OCI-M1 (cell line): ENCODE measurements around the gene KRTAP10-12.

Experiments
- DNase-seq: peaks from one replicate; lab custom pipeline; 2025; lab: John Stamatoyannopoulos, UW

The KRTAP10-12 gene

DNA sequence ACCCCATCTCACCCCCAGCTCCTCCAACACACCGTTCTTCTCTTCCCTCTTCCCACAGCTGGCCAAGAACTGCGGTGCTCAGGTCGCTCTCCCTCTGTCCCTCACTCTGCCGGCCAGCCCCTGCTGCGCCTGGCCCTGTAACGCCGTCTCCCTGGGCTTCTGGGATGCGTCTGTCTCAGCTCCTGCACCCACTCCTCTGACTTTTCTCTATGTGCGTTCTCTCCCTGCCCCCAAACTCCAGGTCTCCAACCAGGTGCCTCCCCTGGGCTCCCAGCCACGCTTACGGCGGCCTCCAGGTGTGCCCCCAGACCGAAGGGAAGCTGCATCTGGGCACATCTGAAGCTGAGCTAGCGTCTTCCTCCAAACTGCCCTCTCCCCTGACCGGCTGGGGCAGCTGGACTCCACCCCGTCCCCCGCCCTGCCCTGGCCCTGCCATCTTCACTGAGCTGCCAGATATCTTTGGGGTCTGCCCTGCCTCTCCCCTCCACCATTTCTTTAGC lies 2.6 kb downstream of the KRTAP10-12 start:
- DNase-seq: no peak

DNA sequence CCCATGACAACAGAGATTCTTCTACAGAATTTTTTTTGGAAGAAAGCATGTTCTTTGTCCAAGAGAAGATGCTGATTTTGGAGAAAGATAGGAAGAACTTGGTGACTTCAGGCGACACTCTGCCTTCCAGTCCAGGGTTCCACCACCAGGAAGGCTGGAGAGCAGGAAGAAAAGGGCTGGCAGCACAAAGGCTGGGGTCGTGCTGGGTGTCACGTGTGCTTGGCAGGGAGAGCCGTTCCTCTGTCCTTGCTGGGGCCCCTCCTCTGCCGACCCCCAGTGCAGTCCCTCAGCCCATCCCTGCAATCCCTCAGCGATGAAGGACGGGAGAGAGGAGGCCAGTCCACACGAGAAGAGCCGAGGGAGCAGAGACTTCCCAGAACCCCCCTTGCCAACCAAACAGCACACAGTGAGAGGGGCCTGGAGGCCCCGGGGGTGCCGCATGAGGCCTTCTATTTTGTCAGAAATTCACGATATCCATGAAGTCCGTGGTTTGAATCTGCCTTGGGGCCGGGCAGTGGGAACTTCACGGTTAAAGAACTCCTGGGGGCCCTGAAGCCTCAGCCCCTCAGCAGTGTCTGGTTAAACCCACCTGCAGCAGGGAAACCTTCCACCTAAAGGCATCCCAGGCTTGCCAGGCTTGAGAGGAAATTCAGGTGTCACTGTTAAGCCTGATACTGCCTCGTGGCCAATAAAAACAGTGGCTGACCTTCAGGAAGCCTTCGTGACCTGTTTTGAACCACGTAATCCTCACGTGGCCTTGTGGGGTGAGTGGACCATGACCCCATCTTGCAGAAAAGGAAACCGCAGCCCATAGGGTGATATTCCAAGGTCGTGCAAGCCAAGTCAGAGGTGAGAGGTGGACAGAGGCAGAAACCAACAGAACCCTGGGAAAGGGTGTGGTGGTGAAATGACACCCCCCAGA lies 3.4 kb downstream of the KRTAP10-12 start:
- no peak for DNase-seq

DNA sequence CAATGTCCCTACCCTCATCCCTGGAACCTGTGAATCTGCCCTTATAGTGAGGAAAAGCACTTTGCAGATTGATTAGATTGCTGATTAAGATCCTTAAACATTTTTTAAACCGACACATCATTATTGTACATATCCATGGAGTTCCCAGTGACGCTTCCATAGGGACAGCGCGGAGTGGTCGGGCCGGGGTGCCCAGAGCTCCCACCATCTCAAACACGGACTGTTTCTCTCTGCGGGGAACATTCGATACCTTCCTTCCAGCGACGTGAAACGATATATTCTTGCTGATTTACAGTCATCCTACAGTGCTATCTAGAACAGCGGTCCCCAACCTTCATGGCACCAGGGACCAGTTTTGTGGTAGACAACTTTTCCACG lies 4.0 kb downstream of the KRTAP10-12 start:
- no peak for DNase-seq

DNA sequence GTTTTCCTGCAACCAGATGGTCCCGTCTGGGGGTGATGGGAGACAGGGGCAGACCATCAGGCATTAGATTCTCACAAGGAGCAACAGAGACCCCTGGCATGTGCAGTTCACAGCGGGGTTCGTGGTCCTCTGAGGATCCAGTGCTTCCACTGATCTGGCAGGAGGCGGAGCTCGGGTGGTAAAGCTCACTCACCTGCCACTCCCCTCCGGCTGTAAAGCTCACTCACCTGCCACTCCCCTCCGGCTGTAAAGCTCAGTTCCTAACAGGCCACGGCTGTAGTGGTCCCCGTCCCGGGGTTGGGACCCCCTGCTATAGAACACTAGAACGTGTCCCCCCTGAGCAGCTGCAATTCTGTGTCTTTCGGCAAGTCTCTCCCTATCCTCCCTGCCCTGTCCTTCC lies 4.6 kb downstream of the KRTAP10-12 start:
- no peak for DNase-seq

DNA sequence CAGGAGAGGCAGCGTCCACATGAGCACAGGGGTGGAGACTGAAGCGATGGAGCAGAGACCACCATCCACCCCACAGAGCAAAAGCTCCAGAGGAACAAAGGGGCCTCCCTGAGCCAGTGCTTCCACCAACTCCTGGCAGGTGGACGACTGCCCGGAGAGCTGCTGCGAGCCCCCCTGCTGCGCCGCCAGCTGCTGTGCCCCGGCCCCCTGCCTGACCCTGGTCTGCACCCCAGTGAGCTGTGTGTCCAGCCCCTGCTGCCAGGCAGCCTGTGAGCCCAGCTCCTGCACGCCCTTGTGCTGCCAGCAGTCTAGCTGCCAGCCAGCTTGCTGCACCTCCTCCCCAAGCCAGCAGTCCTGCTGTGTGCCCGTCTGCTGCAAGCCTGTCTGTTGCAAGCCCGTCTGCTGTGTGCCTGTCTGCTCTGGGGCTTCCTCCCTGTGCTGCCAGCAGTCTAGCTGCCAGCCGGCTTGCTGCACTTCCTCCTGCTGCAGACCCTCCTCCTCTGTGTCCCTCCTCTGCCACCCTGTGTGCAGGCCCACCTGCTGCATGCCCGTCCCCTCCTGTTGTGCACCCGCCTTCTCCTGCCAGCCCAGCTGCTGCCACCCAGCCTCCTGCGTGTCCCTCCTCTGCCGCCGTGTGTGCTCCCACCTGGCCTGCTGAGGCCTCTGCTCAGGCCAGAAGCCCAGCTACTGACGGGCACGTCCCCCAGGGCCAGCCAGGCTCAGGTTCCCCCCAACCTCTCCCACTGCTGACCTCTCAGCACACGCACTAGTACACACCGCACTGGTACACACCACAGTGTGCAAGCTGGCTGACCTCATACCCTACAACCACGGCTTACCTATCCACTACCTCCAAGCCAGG lies 5.4 kb downstream of the KRTAP10-12 start:
- no peak for DNase-seq

DNA sequence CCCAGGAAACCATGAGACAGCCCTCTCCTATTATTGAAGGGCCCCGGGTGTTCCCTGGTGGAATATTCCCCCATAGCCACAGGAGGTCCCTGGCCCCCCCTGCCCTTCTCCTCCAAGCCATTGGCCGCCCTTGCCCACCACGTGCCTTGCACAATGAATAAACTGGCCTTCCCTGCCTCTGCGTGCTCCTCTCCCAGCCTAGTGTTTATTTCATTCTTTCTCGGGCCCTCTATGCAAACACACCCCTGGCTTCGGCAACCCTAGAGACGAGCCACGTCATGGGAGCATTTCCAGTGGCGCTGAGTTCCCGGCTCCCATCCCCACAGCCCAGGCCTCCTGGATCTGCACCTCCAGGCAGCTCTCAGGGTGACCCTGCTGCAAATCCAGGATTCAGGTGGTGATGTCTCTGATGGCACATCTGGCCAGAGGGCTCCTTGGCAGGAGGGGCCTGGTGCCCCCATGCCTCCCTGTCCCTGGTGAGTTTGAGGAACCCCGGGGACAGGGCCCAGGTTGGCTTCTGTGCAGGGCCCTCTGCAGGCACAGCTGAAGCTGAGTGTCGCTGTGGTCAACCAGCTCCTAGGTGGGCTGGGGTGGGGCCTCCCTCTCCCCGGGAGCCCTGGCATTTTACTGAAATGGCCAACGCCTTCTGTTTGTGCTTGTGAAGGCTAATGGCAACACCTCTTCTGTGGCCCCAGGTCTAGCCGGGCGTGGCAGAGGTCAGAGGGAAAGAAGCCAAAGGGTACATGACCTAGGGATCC lies 6.2 kb downstream of the KRTAP10-12 start:
- DNase-seq: no peak

DNA sequence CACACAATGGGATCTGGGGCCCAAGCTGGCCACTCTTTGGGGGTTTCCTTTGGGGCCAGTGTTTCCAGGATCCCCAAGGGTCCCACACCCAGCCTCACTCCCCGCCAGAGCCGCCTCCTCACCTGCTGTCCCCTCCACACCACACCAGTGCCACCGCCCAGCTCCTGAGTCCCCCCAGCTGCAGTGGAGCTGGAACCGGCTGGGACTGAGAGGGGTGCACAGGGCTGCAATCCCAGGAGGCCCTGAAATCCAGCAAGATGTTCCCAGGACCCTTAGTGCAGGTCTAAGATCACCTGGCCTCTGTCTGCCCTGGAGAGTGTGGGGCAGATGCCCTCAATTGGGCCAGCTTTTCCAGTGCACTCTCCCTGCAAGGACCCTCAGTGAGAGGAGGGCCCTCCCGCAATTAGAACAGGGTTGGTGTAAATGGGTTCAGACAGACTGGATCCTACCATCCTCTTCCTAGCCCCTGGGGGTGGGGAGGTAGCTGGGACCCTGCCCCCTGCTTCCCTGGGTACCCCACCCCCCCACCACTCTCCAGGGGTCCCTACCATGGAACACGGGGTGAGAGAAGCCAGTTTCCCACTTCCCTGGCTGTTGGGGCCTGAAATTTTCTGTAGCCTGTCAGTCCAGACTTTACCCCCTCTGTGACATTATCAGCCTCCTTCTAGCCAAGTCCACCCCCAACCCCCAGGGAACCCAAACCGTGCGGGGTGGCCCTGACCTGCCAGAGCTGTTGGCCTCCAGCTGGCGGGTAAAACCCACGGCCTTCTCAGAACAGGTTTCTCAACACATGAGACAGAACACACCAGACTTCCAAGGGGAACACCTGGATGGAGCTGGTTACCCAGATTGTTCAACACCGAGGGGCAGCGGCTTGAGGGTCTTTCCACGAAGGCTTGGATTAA lies 7.0 kb downstream of the KRTAP10-12 start:
- DNase-seq: no peak

DNA sequence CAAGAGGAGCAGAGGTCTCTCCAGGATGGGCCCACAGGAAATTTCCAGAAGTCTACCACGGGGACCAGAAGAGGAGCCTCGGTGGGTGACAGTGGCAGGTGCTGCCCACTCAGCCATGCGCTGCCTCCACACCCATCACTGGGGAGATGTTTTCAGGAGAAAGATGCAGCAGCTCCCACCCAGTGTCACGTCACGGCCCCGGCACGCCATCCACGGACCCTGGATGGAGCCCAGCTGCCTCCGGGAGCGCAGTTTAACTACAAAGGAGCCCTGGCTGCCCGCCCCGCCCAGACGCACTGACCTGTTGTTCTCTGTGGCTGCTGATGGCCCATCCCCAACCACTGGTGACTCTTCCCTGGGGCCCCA lies 7.6 kb downstream of the KRTAP10-12 start:
- DNase-seq: no peak

DNA sequence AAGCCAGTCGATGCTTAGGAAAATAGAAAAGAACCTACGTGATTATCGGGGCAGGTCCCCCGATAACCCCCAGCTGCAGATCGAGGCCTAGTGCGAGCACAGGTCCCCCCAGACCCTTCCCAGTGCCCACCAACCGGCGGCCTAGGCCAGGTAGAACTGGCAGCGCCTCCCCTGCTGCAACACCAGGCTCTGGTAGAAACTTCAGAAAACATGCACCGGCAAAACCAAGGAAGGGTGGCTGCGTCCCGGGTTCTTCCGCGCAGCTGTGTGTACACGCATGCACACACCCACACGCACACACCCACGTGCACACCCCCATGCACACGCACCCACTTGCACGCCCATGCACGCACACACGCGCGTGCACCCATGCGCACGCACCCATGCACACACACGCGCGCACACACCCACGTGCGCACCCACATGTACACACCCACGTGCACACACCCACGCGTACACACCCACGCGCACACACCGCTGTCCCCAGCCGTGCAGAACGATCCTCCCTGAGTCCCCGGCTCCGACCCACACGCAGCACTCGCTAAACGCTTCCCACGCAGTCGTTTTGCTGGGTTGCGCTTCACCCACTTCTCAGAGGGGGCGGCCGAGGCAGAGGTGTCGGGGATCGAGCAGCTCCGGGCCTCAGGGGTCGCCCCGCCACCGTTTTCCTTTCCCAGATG lies 9.2 kb downstream of the KRTAP10-12 start:
- DNase-seq: no peak

DNA sequence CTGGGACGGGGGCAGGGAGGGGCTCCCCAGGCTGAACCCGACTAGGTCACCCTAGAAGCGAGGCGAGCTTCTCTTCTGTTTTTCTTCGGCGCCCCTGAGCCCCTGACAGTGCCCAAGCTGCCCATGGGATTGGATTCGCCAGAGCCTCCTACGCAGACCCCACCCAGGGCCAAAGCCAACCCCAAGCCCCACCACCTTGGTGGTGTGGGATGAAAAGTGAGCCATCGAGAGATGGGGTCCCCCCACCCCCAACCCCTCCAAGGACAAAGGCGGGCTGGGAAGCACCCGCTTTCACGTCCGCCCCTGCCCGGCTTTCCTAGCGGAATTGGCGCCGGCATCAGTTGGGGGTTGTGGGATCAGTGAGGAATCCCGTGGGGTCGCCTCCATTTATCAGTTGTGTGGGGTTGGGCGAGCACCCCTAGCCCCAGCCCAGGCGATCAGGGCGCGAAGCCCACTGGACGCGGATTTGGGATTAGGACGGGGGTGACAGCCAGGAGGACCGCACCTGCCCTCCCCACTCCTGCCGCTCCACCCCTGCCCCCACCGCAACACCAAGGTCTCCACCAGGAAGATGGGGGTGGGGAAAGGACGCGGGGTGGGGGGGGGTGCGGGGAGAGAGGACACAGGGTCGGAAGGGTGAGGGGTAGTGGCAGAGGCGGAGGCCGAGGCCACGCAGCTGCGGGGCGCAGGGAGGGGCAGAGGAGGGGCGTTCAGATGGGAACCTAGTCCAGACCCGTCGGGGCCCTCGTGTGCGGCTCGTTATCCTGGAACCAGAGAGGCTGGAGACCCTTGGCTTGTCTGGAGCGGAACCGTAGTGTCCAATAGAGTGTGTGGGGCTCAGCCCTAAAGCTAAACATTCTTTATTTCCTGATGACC lies 10.0 kb downstream of the KRTAP10-12 start:
- no peak for DNase-seq

DNA sequence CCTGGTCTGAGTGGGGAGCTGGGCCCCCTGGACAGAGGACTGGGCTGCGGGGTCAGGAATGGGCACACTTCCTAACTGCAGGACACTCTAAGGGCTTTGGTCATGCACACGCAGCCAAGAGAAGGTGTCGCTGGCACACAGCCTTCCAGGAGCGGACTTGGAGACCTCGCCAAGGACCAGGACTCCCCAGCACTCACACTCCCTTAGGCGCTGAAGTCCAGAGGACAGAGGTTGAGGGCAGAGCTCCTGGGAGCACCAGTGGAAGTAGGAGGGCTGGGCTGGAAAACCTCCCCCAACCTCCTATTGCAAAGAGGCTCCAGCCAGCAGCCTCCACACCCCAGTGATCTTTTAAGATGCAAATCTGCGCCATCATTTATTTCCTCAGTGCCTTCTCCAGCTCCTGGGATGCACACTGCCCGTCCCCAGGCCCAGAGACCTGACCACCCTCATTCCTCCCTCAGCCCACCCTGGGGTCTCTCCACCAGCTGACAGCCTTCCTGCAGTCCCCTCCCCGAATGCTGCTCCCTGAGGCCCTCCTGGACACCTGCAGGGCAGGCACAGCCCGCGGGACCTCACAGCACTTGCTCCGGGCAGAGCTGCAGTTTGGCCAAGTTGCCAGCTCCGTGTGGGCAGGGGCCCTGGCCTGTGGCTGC lies 11.4 kb downstream of the KRTAP10-12 start:
- no peak for DNase-seq

DNA sequence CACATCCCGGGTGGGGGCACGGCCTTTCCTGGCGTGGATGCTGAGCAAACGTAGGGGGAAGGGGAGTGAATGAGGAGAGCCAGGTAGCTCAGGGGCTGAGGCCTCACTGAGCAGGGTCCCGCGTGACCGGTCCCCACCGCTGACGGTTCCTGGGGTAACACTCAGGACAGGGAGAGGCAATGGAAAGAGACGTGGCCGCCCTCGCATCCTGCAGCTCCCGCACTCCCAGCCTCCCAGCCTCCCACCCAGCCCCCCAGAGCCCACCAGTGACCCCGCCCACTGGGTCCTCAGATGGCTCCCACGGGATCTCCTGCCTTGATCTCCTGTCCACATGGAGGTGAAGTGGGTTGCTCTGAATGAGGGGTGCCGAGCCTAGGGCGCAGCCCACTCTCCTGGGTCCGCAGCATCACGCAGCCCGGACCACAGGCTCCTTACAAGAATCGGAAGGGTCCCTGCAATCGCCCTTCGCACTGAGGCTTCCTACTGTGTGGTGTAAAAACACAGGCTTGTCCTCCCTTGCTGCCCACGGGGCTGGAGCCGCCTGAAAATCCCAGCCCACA lies 12.0 kb downstream of the KRTAP10-12 start:
- no peak for DNase-seq

DNA sequence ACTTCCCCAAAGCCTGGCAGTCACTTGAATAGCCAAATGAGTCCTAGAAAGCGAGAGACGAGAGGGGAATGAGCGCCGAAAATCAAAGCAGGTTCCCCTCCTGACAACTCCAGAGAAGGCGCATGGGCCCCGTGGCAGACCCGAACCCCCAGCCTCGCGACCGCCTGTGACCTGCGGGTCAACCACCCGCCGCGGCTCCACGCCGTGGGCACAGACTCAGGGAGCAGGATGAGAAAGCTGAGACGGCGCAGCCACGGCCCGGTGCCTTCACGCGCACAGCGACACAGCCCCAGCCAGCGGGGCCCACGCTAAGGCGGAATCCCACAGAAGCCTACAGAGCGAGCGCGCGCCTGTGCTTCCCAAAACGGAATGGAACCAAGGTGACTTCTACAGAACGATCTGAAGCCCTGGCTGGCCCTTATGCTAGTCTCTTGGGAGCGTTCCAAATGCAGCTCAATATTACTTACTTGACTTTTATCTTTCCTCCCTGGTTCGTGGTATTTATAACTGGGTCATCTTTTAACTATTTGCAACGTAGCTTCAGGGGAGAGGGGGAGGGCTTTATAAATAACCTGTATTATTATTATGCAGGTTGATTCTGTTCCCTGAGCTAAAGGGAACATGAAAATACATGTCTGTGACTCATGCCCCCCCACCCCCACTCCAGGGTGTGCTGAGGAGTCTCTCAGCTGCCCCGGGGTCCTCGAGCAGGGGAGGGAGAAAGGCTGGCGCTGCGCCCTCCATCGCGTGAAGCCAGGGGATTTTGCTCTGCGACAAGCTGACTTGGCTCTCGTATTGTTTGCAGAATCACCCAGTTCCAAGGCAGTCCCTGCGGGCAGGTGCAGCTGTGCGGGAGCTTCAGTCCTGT lies 12.7 kb downstream of the KRTAP10-12 start:
- DNase-seq: no peak

DNA sequence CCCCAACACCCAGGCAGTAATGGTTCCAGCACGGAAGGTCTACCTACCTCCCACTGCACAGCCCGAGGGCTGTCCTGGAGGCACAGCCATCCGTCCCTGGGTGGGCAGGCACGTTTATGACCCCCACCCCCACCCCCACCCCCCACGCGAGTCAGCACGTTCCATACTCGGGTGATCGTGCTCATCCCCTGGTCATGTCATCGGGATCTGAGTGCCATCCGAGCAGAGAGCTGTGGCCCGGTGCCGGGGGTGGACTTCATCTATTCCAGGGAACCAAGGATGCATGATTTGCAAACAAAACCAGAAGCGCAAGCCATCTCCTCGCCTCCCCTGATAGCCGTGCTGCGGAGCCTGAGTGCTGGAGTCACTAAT lies 13.3 kb downstream of the KRTAP10-12 start:
- no peak for DNase-seq

DNA sequence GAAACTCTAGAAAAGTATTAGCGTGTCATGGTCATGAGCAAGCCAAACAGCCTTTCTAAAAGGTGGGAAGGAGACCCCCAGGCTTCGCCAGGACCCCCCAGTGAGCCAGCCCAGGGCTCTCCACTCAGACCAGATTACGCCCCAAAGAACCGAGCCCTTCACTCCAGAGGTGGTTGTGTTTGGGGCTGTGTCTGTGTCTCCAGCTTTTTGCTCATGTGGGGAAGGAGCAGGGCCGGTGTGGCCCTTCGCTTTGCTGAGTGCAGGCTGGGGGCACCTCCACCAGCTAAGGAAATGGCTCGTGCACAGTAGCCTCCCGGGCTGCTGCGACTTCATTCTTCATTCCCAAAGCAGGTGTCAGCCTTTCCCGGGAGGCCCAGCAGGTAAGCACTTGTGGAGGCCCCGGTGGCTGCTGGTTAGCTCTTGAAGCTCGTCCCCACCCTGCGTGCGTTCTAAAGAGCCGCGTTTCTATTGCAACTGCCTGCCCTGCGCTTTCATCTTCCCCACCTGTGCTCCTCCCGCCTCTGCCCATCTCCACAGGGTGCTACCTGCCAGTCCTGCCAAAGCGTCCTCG lies 13.9 kb downstream of the KRTAP10-12 start:
- DNase-seq: no peak

DNA sequence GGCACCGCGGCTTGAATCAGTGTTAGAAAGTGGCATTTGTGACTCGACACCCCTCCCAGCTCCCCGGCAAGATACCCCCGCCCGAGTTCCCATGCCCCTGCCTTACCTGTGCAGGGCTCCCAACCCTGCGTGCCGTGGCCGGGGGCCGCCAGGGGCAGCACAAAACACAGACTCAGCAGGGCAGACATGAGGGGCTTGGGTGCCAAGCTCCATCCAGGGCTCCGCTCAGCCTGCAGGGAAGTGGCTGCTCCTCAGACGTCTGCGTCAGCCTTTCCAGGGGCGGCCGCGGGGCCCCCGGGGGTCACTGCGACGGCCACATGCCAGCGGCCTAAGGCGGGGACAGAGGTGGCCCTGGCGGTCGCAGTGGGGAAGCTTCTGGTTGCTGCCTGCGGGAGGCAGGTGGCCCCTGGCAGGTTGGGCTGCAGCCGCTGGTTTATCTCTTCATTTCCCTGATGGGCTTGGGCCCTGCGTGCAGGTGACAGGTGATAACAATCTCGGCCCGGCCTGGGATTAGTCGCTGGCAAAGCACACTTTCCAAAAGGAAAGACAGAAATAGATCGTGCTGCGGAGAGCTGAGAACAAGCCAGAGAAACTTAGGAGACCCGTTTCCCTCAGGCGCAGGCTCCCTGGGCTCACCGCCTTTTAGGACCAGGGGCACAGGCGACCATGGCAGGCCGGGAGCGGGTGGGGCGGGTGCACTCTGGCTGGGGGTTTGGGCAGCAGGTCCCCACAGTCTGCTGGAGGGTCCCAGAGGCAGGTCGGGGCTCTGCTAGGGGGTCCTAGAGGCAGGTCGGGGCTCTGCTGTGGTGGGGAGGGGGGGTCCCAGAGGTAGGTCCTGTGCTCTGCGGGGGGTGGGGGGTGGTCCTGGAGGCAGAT lies 14.6 kb downstream of the KRTAP10-12 start, which contains the start of gene TSPEAR:
Gene TSPEAR (minus strand): TSS at position 246 of the 876 bp plus-strand sequence. CDS start 58 bp downstream, at position 188.
- no peak for DNase-seq
